Medulla oblongata (tissue), 1 donor: ENCODE measurements around the gene VMAC.
"Not testable (repeated sequence)": the region's sequence is repeated elsewhere in the genome, so short reads cannot be mapped to it uniquely, and the experiment has no call there.

Experiments
- DNase-seq: peaks from one replicate; pipeline ENCODE4 v3.0.0-alpha.2; 2015; ENCODE audit errors: extremely low spot score

Gene VMAC, protein sequence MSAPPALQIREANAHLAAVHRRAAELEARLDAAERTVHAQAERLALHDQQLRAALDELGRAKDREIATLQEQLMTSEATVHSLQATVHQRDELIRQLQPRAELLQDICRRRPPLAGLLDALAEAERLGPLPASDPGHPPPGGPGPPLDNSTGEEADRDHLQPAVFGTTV

DNA sequence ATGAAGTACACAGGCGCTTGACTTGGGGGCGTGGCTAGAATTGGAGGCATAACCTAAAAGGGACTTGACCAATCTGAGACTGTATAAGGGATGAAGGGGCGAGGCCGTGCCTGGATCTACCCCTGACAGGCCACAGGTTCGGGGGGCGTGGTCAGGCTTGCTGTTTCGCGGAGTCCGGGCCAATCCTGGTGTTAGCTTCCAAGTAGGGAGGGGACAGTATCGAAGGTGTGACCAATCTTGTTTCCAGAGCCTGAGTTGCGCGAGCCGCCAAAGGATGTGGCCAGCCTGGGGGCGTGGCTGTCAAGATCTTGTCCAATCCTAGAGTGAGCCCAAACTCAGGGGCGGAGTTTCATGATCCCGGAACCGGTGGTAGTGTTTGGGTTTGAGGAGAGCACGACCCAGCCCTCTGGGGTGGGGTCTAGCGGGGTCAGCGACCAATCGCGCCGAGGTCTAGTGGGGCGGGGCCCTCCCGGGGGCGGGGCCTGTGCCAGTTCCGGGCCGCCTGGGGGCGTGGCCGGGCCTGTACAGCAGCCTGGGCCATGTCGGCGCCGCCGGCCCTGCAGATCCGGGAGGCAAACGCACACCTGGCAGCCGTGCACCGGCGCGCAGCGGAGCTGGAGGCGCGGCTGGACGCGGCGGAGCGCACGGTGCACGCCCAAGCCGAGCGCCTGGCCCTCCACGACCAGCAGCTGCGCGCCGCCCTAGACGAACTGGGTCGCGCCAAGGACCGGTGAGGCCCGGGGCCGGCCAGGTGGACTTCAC, at the start of gene VMAC:
VMAC (plus strand) TSS at position 521 of the 762 bp plus-strand sequence; CDS start at position 540, 19 bp downstream.
- peak; percentile 100 for DNase-seq

DNA sequence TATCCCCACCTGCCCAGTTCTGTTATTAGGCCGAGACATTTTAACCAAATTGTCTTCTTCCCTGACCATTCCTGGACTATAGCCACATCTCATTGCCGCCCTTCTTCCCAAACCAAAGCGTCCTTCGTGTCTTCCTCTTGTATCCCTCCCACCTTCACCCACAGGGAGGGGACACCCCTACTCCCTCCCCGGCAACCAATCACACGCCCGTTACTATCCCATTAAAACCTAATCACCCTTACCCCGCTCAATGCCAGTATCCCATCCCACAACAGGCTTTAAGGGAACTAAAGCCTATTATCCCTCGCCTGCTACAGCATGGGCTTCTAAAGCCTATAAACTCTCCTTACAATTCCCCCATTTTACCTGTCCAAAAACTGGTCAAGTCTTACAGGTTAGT, 49.5 kb upstream of the VMAC start:
- DNase-seq: not testable (repeated sequence)

DNA sequence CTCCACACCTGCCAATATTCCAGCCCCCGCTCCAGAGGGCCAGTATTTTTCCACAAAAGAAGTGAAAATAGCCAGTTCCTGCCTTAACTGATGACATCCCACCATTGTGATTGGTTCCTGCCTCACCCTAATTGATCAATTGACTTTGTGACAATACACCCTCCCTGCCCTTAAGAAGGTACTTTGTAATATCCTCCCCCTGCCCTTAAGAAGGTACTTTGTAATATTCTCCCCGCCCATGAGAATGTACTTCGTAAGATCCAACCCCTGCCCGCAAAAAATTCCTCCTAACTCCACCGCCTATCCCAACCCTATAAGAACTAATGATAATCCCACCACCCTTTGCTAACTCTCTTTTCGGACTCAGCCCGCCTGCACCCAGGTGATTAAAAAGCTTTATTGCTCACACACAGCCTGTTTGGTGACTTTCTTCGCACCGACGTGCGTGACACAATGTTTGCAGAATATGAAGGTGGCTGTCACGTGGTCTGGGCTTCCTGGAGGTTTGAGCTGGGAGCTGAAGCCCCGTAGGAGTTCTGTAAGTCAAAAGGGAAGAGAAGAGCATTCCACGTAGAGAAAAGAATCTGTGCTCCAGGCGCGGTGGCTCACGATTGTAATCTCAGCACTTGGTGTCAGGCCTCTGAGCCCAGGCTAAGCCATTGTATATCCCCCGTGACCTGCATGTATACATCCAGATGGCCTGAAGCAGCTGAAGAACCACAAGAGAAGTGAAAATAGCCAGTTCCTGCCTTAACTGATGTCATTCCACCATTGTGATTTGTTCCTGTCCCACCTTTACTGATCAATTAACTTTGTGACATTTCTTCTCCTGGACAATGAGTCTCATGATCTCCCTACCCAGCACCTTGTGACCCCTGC, 47.2 kb upstream of the VMAC start:
- DNase-seq: no peak

DNA sequence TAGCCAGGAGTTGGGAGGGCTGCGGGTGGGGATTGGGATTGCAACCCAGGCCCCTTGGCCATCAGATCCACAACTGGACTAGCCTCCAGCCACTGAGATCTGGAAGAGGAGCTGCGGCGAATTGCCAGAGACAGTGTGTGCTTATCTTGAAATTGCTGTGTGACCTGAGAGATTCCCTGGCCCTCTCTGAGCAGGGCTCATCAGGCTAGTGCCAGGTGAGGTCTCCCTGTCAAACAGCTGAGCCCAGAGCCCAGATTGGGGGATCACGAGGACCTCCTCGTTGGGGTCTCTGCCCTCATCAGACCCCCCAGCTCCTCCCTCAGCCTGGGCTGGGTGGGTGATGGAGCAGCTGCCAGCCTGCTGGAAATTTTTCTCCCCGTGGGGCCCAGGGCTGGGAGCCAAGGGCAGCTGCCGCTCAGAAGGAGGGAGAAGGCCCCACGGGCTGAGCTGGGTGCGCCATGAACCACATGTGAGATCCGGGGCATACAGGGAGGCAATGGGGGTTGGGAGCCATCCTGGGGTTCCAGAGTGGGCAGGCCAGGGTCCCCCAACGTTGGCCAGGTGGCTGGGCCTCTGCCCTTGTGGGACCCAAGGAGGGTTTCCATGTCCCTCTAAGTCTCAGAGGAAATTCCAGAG, 41.5 kb upstream of the VMAC start:
- DNase-seq: no peak

DNA sequence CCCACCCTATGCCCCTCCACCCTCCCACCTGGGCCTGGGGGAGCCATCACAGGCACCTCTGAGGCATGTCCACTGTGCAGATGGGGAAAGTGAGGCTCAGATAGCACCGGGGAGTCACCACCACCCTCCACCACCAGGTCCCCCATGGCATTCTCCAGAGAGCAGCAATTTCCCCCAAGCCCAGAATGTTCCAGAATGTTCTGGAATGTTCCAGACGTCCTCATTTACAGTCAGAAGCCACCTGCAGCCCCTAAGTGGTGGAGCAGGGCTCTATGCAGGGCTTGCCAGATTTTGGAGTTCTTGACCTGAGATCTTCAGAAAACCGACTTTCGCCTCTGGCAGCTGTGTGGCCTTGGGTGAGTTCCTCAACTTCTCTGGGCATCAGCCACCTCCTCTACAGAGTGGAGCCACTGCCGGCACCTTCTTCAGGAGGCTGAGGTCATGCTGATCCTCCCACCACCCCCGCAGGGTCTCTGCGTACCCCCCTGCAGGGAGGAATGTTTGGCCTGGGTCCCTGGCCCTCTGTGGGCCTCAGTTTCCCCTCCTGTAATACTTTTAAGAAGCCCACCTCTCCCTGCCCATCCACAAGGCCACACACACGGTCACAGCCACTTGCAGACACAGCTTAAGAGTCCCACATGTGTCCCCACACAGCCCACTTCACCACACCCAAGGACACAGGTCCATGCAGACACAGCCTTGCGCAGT, 40.5 kb upstream of the VMAC start:
- DNase-seq: no peak

DNA sequence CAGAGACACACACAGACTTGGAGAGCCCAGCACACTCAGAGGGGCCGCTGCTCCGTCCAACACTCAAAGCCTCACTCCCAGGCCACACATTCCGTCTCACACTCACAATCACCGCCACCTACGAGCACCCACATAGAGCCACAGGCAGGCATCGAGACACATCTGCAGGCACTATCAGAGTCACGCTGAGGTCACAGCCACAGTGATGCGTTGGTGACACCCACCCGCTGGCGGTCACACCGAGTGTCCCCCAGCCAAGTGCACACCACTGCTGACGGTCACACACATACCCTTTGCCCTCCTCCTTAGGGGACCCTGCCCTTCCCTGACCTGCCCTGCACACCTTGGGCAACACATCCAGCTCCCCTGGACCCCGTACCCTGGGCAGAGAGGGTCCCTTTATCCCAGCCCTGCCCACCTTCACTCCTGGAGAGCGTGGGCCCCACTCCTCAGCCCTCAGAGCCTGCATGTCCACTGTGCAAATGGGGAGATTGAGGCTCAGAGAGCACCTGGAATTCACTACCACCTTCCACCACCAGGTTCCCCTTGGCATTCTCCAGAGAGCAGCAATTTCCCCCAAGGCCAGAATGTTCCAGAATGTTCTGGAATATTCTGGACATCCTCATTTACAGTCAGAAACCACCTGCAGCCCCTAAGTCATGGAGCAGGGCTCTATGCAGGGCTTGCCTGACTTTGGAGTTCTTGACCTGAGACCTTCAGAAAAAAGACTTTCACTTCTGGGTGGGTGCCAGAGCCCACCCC, 39.8 kb upstream of the VMAC start:
- DNase-seq: no peak

DNA sequence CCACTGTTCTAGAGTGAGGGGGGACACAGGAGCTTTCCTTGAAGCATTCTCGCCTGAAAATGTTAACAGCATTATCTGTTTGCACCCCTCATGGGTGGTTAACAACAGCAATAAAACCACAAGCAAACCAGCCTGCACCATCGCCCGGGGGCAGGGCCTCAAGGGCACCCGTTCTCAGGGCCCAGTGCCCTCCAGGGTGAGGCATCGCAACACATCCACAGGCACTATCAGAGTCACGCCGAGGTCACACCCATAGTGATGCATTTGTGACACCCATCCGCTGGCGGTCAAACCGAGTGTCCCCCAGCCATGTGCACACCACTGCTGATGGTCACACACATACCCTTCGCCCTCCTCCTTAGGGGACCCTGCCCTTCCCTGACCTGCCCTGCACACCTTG, 38.9 kb upstream of the VMAC start:
- DNase-seq: no peak

DNA sequence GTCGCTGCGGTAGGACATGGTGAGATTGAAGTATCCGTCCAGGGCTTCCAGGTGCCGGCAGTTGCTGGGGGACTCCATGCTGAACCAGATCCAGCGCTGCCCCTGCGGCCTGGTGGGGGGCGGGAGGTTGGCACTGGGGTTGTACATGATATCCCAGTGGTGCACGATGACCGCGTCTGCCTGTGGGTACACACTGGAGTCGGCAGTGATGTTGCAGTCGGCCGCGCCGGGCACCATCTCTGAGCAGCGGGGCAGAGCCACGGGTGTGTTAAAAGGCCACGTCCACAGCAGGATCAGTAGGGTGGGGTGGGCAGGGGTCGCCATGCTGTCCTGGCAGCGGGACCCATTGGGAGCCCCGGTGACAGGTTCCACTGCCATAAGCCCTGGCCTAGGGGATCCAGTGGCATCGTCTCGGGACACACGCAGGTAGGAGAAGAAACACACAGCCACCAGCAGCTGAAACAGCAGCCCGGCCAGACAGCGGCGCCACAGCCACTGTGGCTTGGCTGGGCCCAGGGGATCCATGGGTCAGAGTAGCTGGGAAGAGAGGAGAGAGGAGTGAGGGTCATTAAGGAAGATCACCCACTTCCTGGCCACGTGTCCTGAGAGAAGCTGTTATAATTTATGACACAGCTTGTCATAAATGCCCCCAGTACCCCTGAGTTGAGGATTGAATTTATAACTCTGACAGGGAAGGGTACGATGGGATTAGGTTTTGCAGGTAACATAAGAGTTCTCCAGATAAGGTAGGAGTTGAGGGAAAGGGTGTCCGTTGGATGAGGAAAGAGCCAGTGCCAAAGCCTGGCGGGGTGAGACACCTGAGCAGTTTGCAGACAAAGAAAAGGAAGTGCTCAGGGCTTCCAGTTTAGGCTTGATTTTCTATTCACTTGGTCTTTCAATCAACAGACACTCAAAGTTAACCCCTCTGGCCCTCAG, 37.2 kb upstream of the VMAC start:
- no peak for DNase-seq

DNA sequence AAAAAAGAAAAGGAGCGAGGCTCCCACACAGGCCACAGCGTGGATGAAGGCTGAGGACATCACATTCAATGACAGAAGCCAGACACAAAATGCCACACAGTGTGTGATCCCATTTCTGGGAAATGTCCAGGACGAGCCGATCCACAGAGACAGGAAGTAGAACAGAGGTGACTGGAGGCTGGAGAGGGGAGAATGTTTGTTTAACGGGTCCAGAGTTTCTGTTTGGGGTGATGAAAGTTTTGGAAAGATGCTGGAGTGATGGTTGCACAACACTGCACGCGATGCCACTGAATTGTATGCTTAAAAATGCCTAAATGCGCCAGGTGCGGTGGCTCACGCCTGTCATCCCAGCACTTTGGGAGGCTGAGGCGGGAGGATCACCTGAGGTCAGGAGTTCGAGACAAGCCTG, 33.7 kb upstream of the VMAC start:
- no peak for DNase-seq

DNA sequence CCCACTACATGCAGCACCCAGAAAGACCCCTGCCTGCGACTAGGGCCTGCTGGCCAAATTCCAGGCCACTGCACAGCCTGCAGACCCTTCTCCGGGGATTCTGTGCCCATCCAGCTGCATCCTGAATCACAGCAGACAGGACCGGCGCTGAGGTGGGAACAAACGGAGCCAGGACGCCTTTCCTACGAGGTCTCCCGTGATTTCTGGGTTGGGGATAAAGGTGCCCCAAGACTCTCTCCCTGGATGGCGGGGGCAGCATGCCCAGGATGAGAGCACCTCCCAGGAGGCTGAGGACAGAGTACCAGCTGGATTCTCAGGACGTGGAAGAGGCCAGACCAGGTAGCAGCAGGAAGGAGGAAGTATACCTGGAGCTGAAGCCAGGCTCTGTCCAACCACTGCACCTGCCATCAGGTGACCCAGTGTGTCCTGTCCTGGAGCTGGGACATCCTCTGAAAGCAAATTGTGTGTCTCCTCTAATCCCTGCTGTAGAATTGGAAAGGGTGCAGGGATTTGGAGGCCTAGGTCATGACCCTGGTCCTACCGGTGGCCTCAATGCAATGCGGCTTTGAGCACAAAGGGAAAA, 31.0 kb upstream of the VMAC start:
- DNase-seq: no peak

DNA sequence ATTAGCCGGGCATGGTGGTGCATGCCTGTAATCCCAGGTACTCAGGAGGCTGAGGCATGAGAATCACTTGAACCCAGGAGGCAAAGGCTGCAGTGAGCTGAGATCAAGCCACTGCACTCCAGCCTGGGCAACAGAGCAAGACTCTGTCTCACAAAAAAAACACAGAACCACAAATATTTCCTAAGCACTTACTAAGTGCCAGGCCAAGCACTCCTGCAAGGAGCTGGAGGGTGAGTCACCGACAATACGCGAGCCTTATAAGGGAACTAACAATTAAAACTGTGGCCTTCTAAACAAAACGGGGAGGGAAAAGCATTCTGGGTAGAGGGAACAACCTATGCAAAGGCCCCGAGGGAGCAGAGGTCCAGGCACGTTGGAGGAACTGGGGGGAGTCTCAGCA, 30.2 kb upstream of the VMAC start:
- not testable (repeated sequence) for DNase-seq

DNA sequence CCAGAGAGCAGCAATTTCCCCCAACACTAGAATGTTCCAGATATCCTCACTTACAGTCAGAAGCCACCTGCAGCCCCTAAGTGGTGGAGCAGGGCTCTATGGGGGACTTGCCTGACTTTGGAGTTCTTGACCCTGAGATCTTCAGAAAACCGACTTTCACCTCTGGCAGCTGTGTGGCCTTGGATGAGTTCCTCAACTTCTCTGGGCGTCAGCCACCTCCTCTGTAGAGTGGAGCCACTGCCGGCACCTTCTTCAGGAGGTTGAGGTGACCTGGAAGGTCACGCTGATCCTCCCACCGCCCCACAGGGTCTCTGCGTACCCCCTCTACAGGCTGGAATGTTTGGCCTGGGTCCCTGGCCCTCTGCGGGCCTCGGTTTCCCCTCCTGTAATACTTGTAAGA, 27.2 kb upstream of the VMAC start:
- DNase-seq: no peak

DNA sequence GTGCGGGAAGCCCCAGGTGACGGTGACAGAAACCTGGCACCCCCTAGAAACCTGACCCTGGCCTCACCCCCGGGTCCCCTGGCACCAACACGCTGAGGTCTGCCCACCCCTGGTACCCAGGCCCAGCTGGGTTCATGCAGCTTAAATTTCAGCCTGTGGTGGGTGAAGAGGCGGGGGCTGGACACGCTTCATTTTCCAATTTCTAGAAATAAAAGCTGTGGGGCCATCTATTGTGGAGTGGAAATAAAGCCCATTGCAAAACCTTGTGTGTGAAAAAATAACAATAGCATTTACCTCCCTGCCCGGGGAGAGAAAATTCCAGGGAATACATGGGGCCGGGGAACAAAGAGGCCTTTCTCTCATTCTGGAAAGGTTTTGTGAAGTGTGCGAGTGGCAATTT, 26.8 kb upstream of the VMAC start:
- DNase-seq: no peak

DNA sequence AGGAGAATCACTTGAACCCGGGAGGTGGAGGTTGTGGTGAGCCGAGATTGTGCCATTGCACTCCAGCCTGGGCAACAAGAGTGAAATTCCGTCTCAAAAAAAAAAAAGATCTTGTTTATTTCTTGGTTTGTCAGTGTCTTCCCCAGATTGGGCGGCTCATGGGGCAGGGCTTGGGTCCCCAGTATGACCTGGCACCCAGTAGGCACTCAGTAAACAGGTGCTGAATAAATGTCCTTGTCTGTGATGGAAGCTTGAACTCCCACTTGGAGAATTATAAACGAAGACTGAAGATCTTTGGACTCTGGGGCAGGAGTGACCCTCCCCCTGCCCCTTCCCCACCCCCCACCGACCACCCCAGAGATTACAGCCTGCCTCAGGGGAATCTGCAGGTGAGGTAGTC, 24.5 kb upstream of the VMAC start:
- DNase-seq: no peak

DNA sequence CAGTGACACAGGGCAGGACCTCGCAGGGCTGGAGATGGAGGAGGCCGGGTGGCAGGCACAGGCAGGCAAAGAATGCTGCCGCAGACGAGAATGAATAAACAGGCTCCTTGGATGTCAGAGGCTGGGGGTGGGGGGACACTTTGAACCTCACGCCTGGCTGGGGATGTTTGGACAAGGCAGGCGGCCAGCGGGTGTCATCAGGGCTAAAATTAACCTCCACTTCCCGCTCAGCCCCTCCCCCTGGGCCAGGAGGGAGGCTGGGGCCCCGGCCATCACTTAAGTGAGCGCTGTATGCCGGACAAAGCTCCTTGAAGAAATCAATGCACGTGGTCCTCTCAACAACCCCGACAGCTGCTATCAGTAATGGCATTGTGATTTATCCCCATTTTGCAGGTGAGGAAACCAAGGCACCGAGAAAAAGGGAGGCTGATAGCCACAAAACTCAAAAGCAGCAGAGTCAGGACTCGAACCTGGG, 24.0 kb upstream of the VMAC start:
- DNase-seq: no peak

DNA sequence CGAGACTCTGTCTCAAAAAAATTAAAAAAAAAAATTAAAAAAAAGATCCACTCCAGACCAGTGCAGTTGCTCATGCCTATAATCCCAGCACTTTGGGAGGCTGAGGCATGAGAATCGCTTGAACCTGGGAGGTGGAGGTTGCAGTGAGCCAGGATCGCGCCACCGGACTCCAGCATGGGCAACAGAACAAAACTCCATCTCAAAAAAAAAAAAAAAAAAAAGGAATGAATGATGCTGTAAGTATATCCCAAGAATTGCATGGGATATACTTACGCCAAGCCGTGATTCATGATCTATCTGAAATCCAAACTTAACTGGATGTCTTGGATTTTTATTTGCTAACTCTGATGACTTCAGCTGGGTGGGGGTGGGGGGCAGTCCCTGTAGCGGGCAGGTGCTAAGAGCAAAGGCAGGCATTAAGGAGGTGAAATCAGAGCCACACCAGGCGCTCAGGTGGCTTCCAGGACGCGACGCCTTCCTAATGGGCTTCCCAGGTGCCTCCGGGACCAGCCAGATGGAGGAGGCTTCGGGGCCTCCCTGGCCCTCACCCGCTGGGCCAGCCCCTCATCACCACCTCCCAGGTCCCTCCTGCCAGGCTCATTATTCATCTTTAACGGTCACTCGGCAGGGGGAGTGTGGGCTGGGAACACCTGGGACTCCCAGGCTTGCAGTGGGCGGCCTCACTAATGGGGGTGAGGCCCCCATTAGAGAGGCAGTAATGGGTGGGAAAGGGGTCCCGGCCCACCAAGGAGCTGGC, 23.0 kb upstream of the VMAC start:
- DNase-seq: no peak

DNA sequence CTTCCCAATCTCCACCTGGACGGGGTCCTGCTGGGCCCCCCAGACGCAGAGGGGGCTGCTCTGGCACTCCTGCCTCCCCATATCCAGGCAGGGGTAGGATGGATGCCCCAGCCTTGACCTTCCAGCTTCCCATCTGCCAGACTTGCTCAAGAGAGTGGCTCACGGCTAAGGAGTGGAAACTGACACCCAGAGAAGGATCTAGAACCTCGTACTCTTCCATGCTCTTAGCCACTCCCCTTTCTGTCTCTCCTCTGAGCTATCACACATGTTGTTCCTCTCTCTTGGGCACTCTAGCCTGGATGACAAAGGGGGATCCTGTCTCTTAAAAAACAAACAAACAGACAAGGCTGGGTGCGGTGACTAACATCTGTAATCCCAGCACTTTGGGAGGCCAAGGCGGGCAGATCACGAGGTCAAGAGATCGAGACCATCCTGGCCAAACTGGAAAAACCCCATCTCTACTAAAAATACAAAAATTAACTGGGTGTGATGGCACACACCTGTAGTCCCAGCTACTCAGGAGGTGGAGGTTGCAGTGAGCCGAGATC, 22.2 kb upstream of the VMAC start:
- no peak for DNase-seq
